Spinal cord (tissue), 10 donors: Measurements from ENCODE around the gene LRRC10B. TPM values are rescaled to one million over a fixed set of nuclear protein-coding genes. Genes with fewer than 3 reads are reported as not detected.

Experiments used
- DNase-seq, 6 donors: peaks; one replicate each; pipeline versions ENCODE4 v3.0.0 to v3.0.0-alpha.2; 2013 to 2015; ENCODE audit warnings: low spot score in 6 of 6, low read depth in 4 of 6
- H3K27ac ChIP-seq: one replicate; pipeline ENCODE4 v1.5.1; 2013; ENCODE audit warnings: low read depth, low read length, control low read depth
- H3K27me3 ChIP-seq: one replicate; pipeline ENCODE4 v1.6.1; 2013; ENCODE audit warnings: low read length; ENCODE audit not compliant: control insufficient read depth, insufficient read depth
- H3K36me3 ChIP-seq: one replicate; pipeline ENCODE4 v1.6.1; 2013; ENCODE audit warnings: low read length; ENCODE audit not compliant: control insufficient read depth, insufficient read depth
- H3K4me1 ChIP-seq: one replicate; pipeline ENCODE4 v1.6.1; 2013; ENCODE audit warnings: low read length; ENCODE audit not compliant: control insufficient read depth, insufficient read depth
- H3K4me3 ChIP-seq: one replicate; pipeline ENCODE4 v1.5.1; 2013; ENCODE audit warnings: low read depth, low read length, control low read depth
- H3K9me3 ChIP-seq: one replicate; pipeline ENCODE4 v1.6.1; 2013; ENCODE audit warnings: low read length; ENCODE audit not compliant: control insufficient read depth, insufficient read depth
- WGBS: methylation state at CpG from one replicate; pipeline ENCODE4 v1.1.5; 2013; ENCODE audit warnings: missing lambda C conversion rate; ENCODE audit not compliant: insufficient coverage; 5-methylcytosine and 5-hydroxymethylcytosine counted together
- polyA plus RNA-seq, 2 donors: library from polyadenylated mRNA; unstranded; fragments of 120-200 nt; gene quantifications; one replicate each; pipeline ENCODE4 v1.2.1, GENCODE V29; 2013; ENCODE audit not compliant: insufficient read length in 2 of 2
- total RNA-seq, 2 donors: library from RNA; depleted of rRNA in 1 of 2; stranded (reverse); fragments of 120-200 nt in 1 of 2; fragments of >200 nt in 1 of 2; gene quantifications; one replicate each; pipeline versions ENCODE4 v1.2.3 to v1.2.4, GENCODE V29; 2013 to 2014
- donor health status: healthy.

Gene LRRC10B
- total and polyA plus RNA-seq, 4 donors = 1.4 to 11.8 (median 7.3) TPM

DNA sequence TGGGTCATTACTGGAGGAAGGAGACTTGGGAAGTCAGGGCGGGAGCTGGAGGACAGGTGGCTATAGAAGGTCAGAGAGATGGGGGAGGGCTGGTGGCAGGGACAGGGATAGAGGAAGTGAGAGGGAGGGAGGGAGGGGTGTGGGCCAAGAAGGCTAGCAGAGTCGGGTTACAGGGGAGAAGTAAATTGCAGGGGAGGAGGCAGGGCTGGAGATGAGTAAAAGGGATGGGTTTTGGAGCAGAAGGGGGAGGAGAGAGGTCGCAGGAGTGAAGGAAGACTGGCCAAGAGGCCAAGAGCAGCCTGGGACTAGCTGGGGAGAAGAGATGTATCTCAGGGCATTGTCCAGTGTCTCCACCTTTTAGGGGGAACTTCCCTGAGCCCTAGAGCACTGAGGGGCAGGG is 33.0 kb downstream of the LRRC10B start:
- Histone ChIP-seq H3K36me3 (peaks cover 63% of the 10 kb centered on the region), H3K27ac (no peak overlapping the region), H3K4me3 (no peak overlapping the region), H3K27me3 (no peaks in the 10 kb centered on the region), H3K9me3 (no peaks in the 10 kb centered on the region), H3K4me1 (peaks cover 21% of the 10 kb centered on the region)
- DNase-seq = no peak
- WGBS = 30% methylated on average over 3 of the region's 3 CpGs

DNA sequence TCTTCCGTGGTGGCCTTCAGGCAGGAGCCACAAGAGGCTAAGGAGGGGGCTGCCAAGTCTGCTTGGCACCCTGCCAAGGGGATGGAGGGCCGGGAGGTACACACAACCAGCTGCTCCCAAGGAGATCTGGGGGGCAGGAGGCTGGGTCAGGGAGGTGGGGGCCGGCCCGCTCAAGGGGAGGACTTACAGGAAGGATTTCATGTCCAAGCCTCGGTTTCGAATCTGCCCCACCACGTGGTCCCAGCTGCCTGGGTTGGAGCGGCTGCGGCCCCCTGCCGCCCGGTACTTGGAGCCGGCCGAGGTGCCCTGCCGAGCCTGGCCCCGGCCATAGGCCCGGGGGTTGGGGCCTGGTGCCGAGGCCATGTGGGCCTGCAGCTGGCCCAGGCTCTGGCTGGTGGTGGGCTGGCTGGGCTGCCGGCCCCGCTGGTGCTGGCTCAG is 33.5 kb downstream of the LRRC10B start:
- WGBS = 26% methylated on average over 19 of the region's 19 CpGs
- Histone ChIP-seq H3K4me3 (no peak overlapping the region), H3K4me1 (peaks cover 21% of the 10 kb centered on the region), H3K27me3 (no peaks in the 10 kb centered on the region), H3K9me3 (no peaks in the 10 kb centered on the region), H3K36me3 (peaks cover 65% of the 10 kb centered on the region), H3K27ac (no peak overlapping the region)
- peak in 1 of 6 donors; percentile 54 for DNase-seq

DNA sequence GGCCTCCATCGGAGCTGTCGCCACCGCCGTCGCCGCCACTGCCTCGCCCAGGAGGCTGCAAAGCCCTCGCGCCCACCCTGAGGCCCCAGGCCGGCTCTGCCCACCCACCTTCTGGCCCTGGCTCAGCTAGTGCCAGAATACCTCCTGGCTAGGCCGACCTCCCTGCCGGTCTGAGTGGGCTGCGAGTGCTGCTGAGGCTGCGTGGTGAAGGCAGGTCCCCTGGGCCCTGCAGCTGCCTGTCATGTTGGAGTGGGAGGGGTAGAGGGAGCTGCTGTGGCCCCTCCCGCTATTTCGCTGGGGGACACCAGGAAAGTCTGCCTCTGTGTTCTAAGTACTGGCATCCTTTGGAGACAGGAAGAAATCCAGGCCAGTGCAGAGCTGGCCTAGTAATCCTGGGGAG is 34.2 kb downstream of the LRRC10B start:
- Histone ChIP-seq H3K9me3 (no peaks in the 10 kb centered on the region), H3K4me1 (peaks cover 21% of the 10 kb centered on the region), H3K4me3 (no peak overlapping the region), H3K36me3 (peaks cover 64% of the 10 kb centered on the region), H3K27ac (no peak overlapping the region), H3K27me3 (no peaks in the 10 kb centered on the region)
- WGBS = 75% methylated on average over 16 of the region's 16 CpGs
- no peak for DNase-seq

DNA sequence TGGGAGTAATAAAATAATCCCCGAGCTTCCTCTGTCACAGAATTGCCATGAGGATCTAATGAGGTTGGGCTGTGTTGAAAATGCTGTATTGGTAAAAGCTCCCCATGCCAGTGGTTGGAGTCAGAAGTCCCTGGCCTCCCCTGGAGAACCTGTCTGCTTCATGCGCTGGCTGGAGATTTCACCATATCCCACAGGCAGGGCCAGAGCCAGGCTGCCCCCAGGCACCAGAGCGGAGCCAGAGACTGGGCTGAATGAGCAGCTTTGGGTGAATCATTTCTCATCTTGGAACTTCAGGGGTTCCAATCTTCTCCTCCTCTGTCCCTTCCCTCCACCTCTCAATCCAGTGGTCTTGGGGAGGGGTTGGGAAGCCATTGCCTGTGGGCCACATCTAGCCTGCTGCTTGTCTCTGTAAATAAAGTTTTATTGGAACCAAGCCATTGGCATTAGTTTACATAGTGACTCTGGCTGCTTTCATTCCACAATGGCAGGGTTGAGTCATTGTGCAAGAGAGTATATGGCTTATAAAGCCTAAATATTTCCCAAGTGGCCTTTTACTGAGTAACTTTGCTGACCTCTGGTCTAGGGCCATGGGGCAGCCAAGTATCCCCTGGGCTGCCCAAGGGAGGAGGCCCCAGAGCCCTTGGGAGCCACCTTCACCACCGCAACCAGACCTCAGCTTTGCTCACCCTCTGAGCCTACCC is 35.2 kb downstream of the LRRC10B start:
- WGBS = 98% methylated on average over 3 of the region's 4 CpGs
- DNase-seq = no peak
- Histone ChIP-seq H3K4me1 (peaks cover 18% of the 10 kb centered on the region), H3K27ac (no peak overlapping the region), H3K27me3 (no peaks in the 10 kb centered on the region), H3K36me3 (peaks cover 59% of the 10 kb centered on the region), H3K9me3 (no peaks in the 10 kb centered on the region), H3K4me3 (no peak overlapping the region)

DNA sequence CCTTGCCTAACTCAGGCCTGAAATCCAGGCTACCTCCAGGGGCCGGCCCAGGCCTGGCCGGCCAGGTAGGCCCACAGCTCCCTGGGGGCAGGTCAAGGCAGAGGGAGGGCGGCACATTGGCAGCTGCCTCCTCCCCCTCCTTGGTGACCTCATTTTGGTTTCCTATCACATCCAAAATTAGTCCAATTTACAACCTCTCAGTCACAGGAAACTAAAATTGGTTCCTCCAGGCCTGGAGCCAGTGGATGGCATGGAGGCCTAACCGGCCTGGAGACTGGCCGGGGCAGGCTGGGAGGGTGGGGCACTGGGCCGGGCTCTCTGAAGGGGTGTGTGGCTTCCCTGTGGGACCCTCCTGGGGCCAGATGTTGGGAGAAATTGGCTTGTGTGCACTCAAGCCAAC is 35.9 kb downstream of the LRRC10B start:
- WGBS = 87% methylated on average over 6 of the region's 6 CpGs
- H3K27me3 ChIP-seq = no peaks in the 10 kb centered on the region

DNA sequence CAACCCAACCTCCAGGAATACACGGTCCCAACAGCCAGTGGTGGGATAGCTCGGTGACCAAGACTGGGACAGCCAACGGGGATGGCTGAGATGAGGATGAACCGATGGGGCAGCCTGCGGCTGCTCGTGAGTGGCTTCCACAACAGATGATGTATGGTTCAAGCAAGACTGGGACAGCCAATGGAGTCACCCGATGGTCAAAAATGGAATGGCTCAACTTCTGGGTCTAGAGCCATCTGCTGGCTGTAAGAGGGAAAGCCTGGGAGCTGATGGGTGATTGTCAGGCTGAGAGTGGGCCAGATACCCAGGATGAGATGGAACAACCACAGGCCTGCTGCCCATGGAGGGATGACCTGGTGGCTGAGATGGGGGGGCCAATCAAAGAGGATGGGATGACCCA is 36.8 kb downstream of the LRRC10B start:
- Histone ChIP-seq H3K27ac (no peak overlapping the region), H3K27me3 (no peaks in the 10 kb centered on the region), H3K9me3 (no peaks in the 10 kb centered on the region), H3K36me3 (peaks cover 62% of the 10 kb centered on the region), H3K4me3 (no peak overlapping the region), H3K4me1 (peaks cover 29% of the 10 kb centered on the region)
- DNase-seq = no peak
- WGBS = 98% methylated on average over 7 of the region's 7 CpGs

More for the DNA sequence above, 35.9 kb downstream of the LRRC10B start:
- Histone ChIP-seq H3K4me1 (peaks cover 20% of the 10 kb centered on the region), H3K4me3 (no peak overlapping the region), H3K9me3 (no peaks in the 10 kb centered on the region), H3K27ac (no peak overlapping the region), H3K36me3 (peaks cover 56% of the 10 kb centered on the region)
- DNase-seq = no peak

DNA sequence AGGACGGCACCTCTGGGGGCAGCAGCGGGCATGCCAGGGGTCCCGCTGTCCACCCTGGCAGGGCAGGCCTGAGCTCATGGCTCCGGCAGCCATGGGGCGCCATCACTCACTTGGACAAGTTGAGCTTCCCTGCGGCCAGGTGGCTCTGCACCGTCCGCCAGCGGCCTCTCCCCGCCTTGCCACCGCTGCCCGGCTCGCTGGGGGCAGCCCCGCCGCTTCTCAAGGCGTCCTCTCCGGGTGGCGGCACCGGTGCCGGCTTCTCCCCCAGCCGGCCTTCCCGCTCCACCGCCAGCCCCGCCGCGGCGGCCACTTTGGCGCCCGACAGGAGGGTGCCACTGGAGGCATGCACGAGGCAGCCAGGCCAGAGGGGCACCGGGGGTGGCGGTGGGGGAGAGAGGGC is 37.4 kb downstream of the LRRC10B start:
- Histone ChIP-seq H3K9me3 (no peaks in the 10 kb centered on the region), H3K27ac (no peak overlapping the region), H3K27me3 (no peaks in the 10 kb centered on the region), H3K36me3 (peaks cover 62% of the 10 kb centered on the region), H3K4me3 (no peak overlapping the region), H3K4me1 (peaks cover 34% of the 10 kb centered on the region)
- 96% methylated on average over 22 of the region's 32 CpGs for whole genome bisulfite sequencing
- no peak for DNase-seq

DNA sequence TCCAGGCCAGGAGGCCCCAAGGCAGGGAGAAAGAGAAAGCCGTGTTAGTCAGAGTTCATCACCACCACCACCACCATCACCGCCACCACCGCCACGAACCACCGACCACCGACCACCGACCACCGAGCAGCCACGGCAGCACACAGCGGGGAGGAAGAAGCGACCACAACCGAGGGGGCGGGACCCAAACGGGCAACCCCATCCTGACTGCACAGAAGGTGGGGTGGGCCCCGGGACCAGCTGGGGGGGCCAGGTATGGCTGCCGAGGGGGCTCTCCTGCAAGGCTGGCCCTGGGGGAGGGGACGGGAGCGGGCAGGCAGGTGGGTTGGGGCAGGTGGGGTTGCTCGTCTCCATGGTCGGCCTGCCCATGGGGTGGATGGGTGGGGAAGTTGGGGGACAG is 38.1 kb downstream of the LRRC10B start:
- H3K27ac ChIP-seq = no peak overlapping the region
- peaks cover 34% of the 10 kb centered on the region for H3K4me1 ChIP-seq
- peaks cover 69% of the 10 kb centered on the region for H3K36me3 ChIP-seq
- no peak overlapping the region for H3K4me3 ChIP-seq
- DNase-seq = no peak
- H3K27me3 ChIP-seq = no peaks in the 10 kb centered on the region
- 62% methylated on average over 16 of the region's 20 CpGs for WGBS
- H3K9me3 ChIP-seq = no peaks in the 10 kb centered on the region

DNA sequence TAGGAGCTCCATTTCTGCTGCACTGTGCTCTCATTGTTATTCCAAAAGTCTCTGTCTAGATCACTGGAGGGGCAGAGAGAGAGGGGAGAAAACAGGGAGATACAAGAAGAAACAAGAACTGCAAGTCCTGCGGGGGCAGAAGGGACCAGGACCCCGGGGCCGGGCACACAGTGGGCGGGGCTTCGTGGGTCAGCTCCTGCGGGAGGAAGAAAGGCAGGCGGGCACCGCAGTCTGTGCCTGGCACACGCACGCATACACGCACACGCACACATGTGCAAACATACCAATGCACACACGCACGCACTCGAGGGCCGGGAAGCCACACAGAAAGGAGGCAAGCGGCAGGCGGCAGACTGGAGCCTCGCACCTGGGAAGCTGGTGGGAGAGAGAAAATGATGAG is 38.7 kb downstream of the LRRC10B start:
- Histone ChIP-seq H3K9me3 (no peaks in the 10 kb centered on the region), H3K27me3 (no peaks in the 10 kb centered on the region), H3K36me3 (peaks cover 64% of the 10 kb centered on the region), H3K4me3 (no peak overlapping the region), H3K4me1 (peaks cover 29% of the 10 kb centered on the region), H3K27ac (no peak overlapping the region)
- DNase-seq = no peak
- 80% methylated on average over 19 of the region's 19 CpGs for WGBS

DNA sequence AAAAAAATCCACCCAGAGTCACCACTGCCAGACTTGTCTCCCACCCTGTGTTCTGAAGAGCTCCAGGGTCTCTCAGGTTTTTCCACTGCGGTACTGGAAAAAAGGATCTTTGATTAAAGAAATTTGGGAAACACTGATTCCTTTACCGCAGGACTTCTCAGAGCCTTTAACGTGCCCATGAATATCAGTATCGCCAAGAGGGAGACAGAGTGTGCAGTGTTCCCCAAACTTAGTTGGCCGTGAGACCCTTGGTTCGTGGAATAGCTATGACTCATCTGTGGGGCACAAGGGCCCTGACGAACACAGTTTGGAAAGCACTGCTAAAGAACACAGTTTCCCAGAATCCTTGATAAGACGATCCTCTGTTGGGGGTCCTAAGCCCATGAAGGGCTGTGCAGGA is 40.6 kb downstream of the LRRC10B start:
- Histone ChIP-seq H3K4me1 (peaks cover 36% of the 10 kb centered on the region), H3K27me3 (peaks cover 3% of the 10 kb centered on the region), H3K27ac (no peak overlapping the region), H3K9me3 (no peaks in the 10 kb centered on the region), H3K36me3 (peaks cover 55% of the 10 kb centered on the region), H3K4me3 (no peak overlapping the region)
- WGBS = 66% methylated on average over 8 of the region's 8 CpGs
- DNase-seq = peak in 1 of 6 donors; percentile 13
